GM08714 (cell line): Measurements from ENCODE around the gene RPL14.
A peak's percentile ranks its signal among the peaks of the same experiment; 100 is the strongest.

Experiments used
- H3K4me3 ChIP-seq: fragments of 200-500 bp; sonication (Bioruptor generic); 2 replicates; pipeline ENCODE4 v1.5.1; 2014; ENCODE audit warnings: mild to moderate bottlenecking, low read length, inconsistent platforms
- ZNF274 ChIP-seq: IDR thresholded peaks from 2 replicates; pipeline ENCODE4 v1.6.1; 2012; ENCODE audit warnings: mild to moderate bottlenecking, low read depth, low read length

The RPL14 gene

DNA sequence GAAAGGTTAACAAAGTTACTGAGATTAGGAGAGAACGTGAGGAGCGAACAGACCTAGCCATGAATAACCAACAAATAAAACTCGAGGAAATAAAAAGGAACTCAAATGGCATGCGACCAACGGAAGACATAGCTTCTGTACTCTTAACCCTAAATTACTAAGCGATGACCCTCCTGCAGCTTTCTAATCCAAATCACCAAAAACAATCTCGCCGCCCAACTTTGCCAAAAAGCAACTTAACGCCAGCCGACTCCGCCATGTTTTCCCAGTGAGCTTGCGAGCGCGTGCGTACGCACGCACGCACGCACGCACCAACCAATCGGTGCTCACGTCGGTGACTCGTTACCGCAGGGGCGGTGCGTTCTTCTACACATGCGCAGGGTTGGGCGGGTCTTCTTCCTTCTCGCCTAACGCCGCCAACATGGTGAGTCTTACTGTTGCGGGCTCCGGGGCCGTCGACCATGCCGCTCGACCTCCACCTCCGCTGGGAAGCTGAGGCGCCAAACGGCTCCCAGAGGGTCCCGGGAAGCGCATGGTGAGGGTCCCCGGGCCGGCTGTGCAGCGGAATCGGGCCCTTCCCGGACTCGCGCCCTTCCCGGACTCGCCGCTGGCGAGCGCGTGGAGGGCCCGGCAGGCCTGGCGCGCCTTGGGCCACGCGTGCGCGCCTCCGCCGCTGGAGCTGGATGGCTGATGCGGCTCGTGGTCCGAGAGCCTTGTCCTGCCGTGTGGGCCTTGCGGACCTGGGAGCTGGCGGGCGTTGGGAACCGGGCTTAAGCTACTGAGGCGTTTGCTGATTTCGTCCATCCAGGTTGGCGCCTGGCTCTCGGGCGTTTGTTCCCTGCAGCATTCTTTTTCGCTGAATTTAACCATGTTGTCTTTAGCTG lies at the start of gene RPL14:
Gene RPL14 (plus strand): TSS at position 400 of the 884 bp plus-strand sequence. CDS start 133 bp downstream, at position 533.
- peak within 1 kb of the TSS; percentile 95 for H3K4me3 ChIP-seq
- TF ChIP-seq ZNF274, result no peak

DNA sequence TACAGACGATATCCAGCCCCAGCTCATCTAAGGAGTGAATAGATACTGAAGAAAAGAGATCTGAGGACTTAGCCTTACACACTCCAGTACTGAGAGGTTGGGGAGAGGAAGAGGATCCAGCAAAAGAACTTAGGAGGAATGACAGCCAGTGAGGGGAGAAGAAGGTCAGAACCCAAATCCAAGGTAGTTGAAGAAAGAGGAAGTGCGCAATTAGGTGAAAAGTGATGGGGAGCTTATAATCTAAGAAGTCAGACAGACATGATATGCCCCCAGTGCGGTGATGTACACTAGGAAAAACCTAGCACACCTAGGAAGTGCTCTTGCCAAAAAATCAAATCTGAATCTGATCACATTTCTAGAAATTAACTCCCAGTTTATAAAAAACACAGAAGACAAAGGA lies 49.5 kb upstream of the RPL14 start:
- no peak for TF ChIP-seq ZNF274

DNA sequence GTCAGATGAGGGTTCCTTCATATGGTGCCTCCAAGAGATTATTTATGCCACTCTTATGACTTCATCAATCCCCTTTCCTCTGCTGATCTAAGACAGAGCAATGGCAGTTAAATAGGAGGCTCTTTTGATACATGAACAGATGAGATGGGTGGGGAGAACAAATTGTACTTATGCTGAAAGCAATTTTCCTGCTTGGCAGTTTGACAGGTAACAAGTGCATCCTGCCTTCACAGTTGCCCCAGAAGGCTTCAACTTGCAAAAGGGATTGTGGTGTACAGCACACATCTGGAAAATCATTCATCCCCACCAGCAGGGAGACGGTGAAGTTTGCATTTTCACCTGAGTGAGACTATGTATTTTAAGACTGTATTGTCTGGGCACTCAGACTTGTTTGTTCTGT lies 42.9 kb upstream of the RPL14 start:
- TF ChIP-seq ZNF274, result no peak
- no peak overlapping the region for H3K4me3 ChIP-seq

More for the DNA sequence above, 49.5 kb upstream of the RPL14 start:
- H3K4me3 ChIP-seq, result no peak overlapping the region

DNA sequence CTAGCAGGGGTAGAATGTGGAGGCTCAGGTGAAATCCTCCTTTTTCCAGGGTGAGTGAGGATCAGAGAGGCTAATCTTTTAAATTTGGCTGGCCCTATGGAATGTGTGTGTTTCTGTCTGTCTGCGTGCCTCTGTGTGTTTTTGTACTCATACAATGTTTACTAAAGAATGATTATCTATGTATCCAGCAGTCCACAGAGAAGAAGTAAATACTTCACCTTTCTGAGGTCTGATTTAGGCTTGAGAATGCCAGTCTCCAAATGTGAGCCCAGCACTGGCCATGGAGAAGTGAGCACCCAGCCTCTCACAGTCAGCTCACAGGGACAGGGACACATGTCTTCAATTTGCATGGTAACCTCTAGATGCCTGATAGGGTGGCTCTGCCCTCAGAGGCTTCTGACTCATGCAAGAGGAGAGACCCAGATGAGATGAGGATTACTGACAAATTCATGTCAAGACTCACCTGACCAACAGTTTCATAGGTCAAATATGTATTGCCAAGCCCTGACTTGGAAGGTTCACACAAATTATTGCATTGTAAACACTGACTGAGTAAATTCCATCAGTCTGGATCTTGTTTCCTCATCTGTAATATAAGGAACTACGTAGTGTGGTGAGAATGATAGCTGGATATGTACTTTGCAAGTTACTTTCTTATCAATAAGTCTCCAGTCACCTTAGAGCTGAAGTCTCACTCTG lies 39.1 kb upstream of the RPL14 start:
- TF ChIP-seq ZNF274, result no peak

DNA sequence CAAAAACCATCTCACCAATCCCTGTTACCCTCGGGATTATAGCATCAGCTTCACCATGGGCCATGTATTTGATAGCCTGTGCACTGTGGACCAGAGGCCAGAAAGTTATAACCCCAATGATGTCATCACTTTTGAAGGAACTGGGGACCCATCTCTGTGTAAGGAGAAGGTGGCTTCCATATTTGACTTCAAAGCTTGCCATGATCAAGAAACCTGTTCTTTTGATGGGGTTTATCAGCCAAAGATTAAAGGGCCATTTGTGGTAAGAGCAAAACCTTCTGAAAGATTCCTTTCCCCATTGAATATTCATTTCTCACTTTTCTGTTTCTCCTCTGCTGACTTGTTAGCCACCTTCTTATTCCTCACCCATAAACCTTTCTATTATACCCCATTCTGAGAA lies 34.3 kb upstream of the RPL14 start:
- TF ChIP-seq ZNF274, result no peak
- no peak overlapping the region for H3K4me3 ChIP-seq

More for the DNA sequence above, 39.1 kb upstream of the RPL14 start:
- H3K4me3 ChIP-seq, result no peak overlapping the region

DNA sequence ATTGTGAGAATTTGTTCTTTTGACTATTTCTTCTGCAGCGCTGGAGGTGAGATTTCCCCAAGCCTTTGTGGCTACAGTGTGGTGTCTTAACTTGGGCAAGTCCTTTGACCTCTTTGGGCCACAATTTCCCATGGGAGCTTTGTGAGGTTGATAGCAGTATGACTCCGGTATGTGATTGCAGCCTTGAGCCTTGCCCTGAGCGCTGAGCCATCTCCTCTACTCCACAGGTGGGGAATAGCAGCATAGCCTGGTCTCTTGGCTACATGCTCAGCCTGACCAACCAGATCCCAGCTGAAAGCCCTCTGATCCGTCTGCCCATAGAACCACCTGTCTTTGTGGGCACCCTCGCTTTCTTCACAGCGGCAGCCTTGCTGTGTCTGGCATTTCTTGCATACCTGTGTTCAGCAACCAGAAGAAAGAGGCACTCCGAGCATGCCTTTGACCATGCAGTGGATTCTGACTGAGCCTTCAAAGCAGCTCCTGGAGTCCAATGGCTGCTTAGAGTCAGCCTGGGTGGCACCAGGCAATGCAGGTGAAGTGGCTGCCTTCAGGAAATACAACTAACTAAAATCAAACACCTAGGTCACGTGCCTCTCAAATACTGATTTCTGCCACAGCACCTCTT lies 30.0 kb upstream of the RPL14 start:
- TF ChIP-seq ZNF274, result no peak
- H3K4me3 ChIP-seq, result no peak overlapping the region

DNA sequence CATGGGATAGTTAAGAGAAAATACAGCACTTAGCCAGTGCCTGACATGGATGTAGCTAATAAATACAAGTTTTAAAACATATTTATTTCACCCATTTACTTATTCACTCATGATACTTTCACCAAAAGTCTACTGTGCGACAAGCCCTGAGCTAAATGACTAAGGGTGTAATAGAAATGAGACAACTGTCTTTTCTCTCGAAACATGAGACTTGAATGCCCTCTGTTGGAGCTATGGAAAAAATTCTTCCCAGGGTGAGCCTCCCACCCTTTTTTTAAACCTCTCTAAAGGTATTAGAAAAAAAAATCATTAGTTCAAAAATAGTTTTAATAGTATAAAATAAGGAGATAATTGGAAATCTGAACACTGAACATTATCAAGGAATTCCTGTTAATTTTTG lies 24.3 kb upstream of the RPL14 start:
- no peak overlapping the region for H3K4me3 ChIP-seq
- TF ChIP-seq ZNF274, result no peak

DNA sequence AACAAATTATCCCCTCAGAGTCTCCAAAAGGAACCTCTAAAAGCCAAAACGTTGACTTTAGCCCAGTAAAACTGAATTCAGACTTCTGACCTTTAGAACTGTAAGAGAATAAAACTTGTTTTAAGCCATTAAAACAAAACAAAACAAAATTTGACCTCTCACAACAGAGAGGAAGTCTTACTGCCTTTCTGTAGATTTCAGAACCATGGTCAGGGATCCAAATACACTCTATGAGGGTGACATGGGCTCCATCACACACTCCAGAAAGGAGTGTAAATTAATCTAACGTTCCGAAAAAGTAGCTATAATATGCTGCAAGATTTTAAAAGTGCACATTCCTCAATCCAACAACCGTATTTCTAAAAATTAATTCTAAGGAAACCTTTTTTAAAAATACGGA lies 19.2 kb upstream of the RPL14 start:
- TF ChIP-seq ZNF274, result no peak
- H3K4me3 ChIP-seq, result no peak overlapping the region

DNA sequence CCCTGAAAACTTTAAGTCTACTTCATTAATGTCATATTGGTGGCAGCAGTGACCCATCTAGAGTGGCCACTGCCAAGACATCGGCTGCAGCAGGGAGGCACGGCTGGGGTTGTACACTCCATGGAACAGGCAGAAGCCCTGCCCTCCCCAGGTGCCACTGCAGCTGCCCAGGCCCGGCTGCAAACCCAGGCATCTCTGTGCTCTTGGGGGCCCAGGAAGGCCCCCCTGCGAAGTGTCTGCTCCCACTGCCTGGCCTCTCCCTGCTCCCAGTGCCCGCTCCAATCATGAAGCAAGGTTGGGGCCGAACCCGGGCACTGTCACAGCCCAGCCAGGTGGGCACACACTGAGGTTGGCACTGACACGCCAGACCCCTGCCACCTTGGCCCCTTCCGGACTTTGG lies 12.1 kb upstream of the RPL14 start:
- no peak for TF ChIP-seq ZNF274

DNA sequence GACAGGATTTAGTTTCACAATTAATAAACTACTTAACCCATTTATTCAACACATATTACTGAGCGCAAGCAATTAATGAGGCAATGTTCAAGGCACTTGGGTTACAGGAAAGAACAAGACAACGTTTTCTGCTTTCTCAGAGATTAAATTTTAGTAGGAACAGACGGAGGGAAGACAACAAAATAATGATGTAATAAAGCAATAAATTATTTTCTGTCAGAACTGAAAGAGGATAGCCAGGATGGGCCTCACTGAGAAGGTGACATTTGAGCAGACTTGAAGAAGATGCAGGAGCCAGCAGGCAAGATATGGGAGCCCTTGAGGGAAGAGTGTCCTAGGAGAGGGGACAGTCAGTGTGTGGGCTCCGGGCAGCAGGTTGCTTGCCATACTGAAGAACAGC lies 11.3 kb upstream of the RPL14 start:
- H3K4me3 ChIP-seq, result no peak overlapping the region
- TF ChIP-seq ZNF274, result no peak

More for the DNA sequence above, 12.1 kb upstream of the RPL14 start:
- no peak overlapping the region for H3K4me3 ChIP-seq

DNA sequence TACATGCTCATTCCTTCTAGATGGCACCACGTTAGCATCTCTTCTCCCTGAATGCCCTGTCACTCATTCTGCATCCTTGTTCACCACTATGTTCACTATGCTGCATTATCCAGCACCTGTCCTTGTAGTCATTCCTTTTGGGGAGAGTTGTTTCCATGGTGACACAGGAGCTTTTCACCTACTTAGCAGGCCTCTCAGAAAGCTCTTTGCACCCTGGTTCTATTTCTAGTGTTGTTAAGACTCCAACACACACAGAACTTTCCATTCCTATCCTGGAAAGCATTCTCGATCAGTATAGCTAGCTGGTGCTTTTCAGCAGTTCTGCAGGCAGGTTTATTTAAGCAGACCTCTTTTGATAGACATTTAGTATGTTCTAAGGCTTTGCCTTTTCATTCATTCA lies 6.7 kb upstream of the RPL14 start:
- no peak overlapping the region for H3K4me3 ChIP-seq
- TF ChIP-seq ZNF274, result no peak

DNA sequence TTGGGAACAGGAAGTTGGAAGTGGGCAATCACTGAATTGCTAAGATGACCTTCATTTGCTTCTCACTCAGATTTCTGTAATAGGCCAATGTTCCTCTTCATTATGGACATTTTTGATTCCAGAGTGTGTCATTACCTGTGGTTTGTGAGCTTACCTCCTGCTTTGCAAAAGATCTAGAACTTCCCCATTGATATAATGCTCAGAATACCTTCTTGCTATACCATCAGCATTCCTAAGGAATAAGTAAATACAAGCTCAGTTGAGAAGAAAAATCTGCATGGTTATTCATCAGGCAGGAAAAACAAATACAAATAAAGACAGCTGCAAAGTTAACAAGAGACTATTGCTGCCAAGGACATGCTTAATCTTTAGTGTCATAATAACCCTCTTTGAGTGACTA lies 5.6 kb upstream of the RPL14 start:
- H3K4me3 ChIP-seq, result no peak overlapping the region
- TF ChIP-seq ZNF274, result no peak

DNA sequence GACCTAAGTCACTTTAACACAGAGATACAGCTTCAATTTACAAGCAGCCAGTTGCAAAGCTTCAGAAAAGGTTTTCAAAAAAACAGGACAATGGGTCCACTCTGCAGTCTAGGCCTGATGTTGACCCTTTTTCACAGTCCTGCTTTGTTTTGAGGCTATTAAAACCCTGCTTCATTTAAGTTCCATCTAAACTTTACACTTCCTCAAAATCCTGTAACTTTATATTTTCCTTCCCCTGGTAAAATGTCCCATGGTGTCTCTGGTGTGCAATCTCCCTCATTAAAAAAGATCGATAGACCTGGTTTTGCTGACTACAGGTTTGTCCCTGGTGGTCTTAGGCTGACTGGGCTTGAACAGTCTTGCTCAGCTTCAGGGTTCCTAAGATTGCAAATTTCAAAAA lies 5.1 kb upstream of the RPL14 start:
- TF ChIP-seq ZNF274, result no peak
- no peak overlapping the region for H3K4me3 ChIP-seq

DNA sequence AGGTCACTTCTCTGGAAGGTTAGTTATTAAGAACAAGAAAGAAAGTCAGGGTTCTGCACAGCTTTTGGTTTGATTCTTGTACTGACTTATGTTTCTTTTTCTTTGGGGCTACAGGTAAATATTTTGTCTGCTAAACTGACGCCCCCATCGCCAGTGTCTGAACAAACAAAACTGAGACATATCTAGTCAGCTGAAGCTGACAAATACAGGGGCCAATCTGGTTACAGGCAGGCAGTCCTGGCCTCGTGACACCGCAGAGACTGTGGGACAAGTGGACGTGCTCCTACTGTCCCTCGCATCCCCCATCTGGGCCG lies 4.6 kb upstream of the RPL14 start:
- TF ChIP-seq ZNF274, result no peak

DNA sequence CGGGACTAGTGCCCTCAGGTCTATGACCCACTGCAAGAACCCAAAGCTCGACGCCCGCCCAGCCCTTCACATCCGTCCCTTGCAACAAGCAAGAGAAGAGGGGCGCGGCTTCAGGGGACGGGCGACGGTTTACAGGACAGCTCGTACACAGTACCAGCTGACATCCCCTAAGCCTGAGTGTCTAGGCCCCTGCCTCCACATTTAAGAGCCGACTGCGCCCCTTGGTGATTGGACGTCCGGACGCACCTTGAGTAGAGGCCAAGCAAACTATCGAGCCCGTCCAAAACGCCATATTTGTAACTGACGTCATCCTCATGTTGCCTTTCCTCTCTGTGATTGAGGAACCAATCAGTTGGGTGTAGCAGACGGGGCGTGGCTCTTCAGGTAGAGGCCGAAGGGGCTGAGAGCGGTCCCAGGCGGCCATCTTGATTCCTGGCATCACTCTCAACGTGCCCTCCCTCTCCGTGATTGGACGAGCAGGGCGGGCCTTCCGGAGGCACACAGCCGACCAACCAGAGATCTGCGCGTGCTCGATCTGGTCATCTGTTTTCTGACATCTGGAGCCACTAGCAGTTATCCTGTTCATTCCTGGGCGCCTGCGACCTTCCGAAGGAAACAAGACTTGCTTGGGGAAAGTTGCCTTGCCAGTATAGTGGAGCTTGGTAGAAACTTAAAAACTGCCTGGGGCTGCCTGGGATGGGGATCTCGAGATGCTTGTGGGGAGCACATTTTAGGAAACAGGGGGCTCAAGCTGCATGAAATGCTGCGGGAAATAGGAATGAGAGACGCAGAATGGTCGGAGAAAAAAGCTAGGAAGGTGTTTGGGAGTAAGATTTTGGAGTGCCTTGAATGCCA lies 4.0 kb upstream of the RPL14 start:
- no peak for TF ChIP-seq ZNF274
- peak overlapping the region; percentile 83 for H3K4me3 ChIP-seq

More for the DNA sequence above, 4.6 kb upstream of the RPL14 start:
- H3K4me3 ChIP-seq, result peak overlapping the region; percentile 68; the same call in 1 of the 2 replicates
